ENCODE measurements around the gene TUBB4B.
A peak's percentile ranks its signal among the peaks of the same experiment; 100 is the strongest.

The TUBB4B gene

DNA sequence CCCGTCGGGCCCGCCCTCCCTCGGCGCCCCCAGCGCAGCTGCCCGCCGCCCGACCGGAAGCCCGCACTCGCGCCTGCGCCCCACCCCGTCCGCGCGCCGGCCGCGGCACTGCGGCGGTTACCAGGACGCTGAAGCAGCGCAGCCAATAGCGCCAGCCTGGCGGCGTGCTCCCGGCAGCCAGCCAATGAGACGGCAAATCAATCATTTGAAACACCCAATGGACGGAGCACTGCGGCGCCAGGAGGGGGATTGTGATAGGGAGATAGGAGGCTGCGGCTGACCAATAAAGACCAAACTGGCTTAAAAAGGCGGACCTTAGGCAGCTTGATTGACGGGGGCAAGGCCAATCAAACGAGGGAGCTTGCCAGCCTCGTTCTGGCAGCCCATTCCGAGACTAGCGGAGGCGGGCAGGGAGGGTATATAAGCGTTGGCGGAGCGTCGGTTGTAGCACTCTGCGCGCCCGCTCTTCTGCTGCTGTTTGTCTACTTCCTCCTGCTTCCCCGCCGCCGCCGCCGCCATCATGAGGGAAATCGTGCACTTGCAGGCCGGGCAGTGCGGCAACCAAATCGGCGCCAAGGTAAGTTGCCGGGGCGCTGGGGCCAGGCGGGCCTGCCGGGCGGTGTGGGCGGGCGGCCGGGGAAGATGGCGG, at the start of gene TUBB4B:
Gene TUBB4B (plus strand): TSS at position 447 of the 649 bp plus-strand sequence. CDS start 74 bp downstream, at position 521.
- H3K4me1 ChIP-seq (ENCODE audit: insufficient read depth, low read length, severe bottlenecking) = peaks cover 38% of the 10 kb centered on the region
- H3K27ac ChIP-seq (ENCODE audit: low read depth, low read length, poor library complexity, severe bottlenecking) = peak within 1 kb of the TSS; percentile 67
- H3K9me2 ChIP-seq (ENCODE audit: low read depth, low read length) = no peaks in the 10 kb centered on the region
- 0 out of 2 replicates have a peak, but pooled peaks cover 6% of the 10 kb centered on the region for H3K27me3 ChIP-seq (ENCODE audit: insufficient read depth, low read length)
- TF ChIP-seq EZH2 (IDR thresholded peaks at IDR 0.05; ENCODE audit: borderline replicate concordance, low read length) = no peak
- TF ChIP-seq, protein P1, sequence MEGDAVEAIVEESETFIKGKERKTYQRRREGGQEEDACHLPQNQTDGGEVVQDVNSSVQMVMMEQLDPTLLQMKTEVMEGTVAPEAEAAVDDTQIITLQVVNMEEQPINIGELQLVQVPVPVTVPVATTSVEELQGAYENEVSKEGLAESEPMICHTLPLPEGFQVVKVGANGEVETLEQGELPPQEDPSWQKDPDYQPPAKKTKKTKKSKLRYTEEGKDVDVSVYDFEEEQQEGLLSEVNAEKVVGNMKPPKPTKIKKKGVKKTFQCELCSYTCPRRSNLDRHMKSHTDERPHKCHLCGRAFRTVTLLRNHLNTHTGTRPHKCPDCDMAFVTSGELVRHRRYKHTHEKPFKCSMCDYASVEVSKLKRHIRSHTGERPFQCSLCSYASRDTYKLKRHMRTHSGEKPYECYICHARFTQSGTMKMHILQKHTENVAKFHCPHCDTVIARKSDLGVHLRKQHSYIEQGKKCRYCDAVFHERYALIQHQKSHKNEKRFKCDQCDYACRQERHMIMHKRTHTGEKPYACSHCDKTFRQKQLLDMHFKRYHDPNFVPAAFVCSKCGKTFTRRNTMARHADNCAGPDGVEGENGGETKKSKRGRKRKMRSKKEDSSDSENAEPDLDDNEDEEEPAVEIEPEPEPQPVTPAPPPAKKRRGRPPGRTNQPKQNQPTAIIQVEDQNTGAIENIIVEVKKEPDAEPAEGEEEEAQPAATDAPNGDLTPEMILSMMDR (IDR thresholded peaks at IDR 0.05; ENCODE audit: low read length) = no peak
- peaks cover 28% of the 10 kb centered on the region for H3K36me3 ChIP-seq (ENCODE audit: insufficient read depth, low read length)
- no peak within 1 kb of the TSS for H2AFZ ChIP-seq (ENCODE audit: low read length)
- H3F3A ChIP-seq (ENCODE audit: insufficient read depth, low read length) = no peaks in the 10 kb centered on the region
- peak within 1 kb of the TSS; percentile 100 for H3K4me3 ChIP-seq (ENCODE audit: low read depth, low read length, poor library complexity, severe bottlenecking)
- H4K20me1 ChIP-seq (ENCODE audit: insufficient read depth, low read length) = no peaks in the 10 kb centered on the region
- H3K79me2 ChIP-seq (ENCODE audit: insufficient read depth, low read length) = peaks cover 6% of the 10 kb centered on the region; the same call in 1 of the 2 replicates
- no peaks in the 10 kb centered on the region for H3K9me3 ChIP-seq (ENCODE audit: low read length)
- H3K4me2 ChIP-seq (ENCODE audit: low read length) = peak within 1 kb of the TSS; percentile 100
- peak within 1 kb of the TSS; percentile 99 for H3K9ac ChIP-seq (ENCODE audit: low read length)

DNA sequence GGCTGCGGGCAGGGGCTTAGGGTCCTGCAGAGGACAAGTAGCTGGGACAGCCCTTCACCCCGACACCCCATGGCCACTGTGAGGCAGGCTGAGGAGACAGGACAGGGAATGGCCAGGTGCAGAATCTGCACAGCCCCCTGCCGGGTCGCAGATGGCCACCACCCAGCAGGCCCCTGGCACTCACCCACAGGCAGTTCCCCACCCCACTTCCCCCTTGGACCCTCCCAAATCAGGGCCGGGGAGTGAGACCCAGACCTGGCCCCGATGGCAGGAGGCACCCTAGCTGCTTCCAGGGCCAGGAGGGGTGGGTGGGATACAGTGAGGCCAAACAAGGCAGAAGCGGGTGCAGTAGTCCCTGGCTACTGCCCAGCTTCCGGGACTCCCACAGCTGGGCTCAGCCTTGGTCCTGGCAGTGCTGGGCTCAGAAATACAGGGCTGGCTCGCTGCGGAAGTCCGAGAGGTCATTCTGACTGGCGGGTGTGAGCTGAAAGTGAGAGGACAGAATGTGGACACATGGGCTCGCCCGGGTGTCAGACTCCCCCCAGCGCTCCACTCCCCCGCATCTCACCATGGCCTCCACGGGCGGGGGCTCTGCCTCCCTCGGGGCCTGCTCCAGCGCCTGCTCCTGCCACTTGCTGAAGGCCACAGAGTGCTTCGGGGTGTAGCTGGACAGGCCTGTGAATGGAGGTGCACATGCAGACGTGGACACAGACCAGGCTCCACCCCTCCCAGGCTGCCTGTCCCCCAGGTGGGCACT, 49.2 kb upstream of the TUBB4B start:
- H4K20me1 ChIP-seq (ENCODE audit: insufficient read depth, low read length) = no peaks in the 10 kb centered on the region
- no peak overlapping the region for H3K4me3 ChIP-seq (ENCODE audit: low read depth, low read length, poor library complexity, severe bottlenecking)
- H3K9ac ChIP-seq (ENCODE audit: low read length) = no peak overlapping the region
- H3K9me3 ChIP-seq (ENCODE audit: low read length) = no peaks in the 10 kb centered on the region
- peaks cover 4% of the 10 kb centered on the region for H3K79me2 ChIP-seq (ENCODE audit: insufficient read depth, low read length)
- no peaks in the 10 kb centered on the region for H3K9me2 ChIP-seq (ENCODE audit: low read depth, low read length)
- H3K27me3 ChIP-seq (ENCODE audit: insufficient read depth, low read length) = 0 out of 2 replicates have a peak, but pooled peaks cover 5% of the 10 kb centered on the region
- H3K4me2 ChIP-seq (ENCODE audit: low read length) = no peak overlapping the region
- H3F3A ChIP-seq (ENCODE audit: insufficient read depth, low read length) = no peaks in the 10 kb centered on the region
- H3K4me1 ChIP-seq (ENCODE audit: insufficient read depth, low read length, severe bottlenecking) = peaks cover 21% of the 10 kb centered on the region
- no peak for TF ChIP-seq EZH2 (IDR thresholded peaks at IDR 0.05; ENCODE audit: borderline replicate concordance, low read length)
- TF ChIP-seq, protein P1 (IDR thresholded peaks at IDR 0.05; ENCODE audit: low read length) = no peak
- no peak overlapping the region for H2AFZ ChIP-seq (ENCODE audit: low read length)
- H3K36me3 ChIP-seq (ENCODE audit: insufficient read depth, low read length) = peaks cover 15% of the 10 kb centered on the region
- H3K27ac ChIP-seq (ENCODE audit: low read depth, low read length, poor library complexity, severe bottlenecking) = no peak overlapping the region

DNA sequence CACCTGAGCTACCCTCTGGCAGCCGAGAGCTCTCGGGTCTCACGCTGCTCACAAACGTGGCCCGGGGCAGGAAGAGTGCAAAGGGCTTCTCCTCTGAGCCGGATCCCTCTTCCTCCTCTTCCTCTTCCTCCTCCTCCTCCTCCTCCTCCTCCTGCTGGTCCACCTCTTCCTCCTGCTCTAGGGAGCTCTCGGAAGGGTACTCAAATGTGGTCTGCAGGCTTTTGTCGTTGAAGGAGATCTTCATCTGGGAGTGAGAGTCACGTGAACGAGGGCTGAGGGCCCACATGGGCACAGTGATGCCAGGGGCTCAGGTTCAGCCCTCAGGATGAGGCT, 48.7 kb upstream of the TUBB4B start:
- H3K27me3 ChIP-seq (ENCODE audit: insufficient read depth, low read length) = 0 out of 2 replicates have a peak, but pooled peaks cover 5% of the 10 kb centered on the region
- H3K9me3 ChIP-seq (ENCODE audit: low read length) = no peaks in the 10 kb centered on the region
- TF ChIP-seq, protein P1 (IDR thresholded peaks at IDR 0.05; ENCODE audit: low read length) = no peak
- no peak for TF ChIP-seq EZH2 (IDR thresholded peaks at IDR 0.05; ENCODE audit: borderline replicate concordance, low read length)
- peaks cover 15% of the 10 kb centered on the region for H3K4me1 ChIP-seq (ENCODE audit: insufficient read depth, low read length, severe bottlenecking)
- peaks cover 11% of the 10 kb centered on the region for H3K36me3 ChIP-seq (ENCODE audit: insufficient read depth, low read length)
- no peak overlapping the region for H2AFZ ChIP-seq (ENCODE audit: low read length)
- H3K9ac ChIP-seq (ENCODE audit: low read length) = no peak overlapping the region
- H3K4me2 ChIP-seq (ENCODE audit: low read length) = no peak overlapping the region
- H3K27ac ChIP-seq (ENCODE audit: low read depth, low read length, poor library complexity, severe bottlenecking) = no peak overlapping the region
- H4K20me1 ChIP-seq (ENCODE audit: insufficient read depth, low read length) = no peaks in the 10 kb centered on the region
- H3K79me2 ChIP-seq (ENCODE audit: insufficient read depth, low read length) = peaks cover 4% of the 10 kb centered on the region
- H3K9me2 ChIP-seq (ENCODE audit: low read depth, low read length) = no peaks in the 10 kb centered on the region
- no peaks in the 10 kb centered on the region for H3F3A ChIP-seq (ENCODE audit: insufficient read depth, low read length)
- no peak overlapping the region for H3K4me3 ChIP-seq (ENCODE audit: low read depth, low read length, poor library complexity, severe bottlenecking)
